ENCODE results near the gene BLNK.

The BLNK gene

DNA sequence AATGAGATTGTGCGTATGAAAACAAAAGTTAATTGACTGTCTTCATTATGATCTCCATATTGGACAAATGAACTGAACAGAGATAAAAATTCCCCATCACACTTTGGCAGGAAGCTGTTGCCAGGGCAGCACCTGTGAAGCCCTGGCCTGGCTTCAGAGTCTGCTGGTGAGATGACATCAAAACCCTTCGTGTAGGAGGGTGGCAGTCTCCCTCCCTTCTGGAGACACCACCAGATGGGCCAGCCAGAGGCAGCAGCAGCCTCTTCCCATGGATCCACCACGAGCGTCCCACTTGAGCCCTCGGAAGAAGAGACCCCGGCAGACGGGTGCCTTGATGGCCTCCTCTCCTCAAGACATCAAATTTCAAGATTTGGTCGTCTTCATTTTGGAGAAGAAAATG lies 32.9 kb upstream of the BLNK start, which contains the start of gene DNTT:
Gene DNTT, plus strand, starts transcription at position 205 of the 400 bp plus-strand sequence. Its CDS starts 64 bp downstream, at position 269.
- Histone ChIP-seq H3K36me3 (ENCODE audit: control insufficient read depth, insufficient read depth, low read length) (no peaks in the 10 kb centered on the region), H3K27ac (ENCODE audit: low read depth, low read length) (no peak within 1 kb of the TSS), H3K4me1 (ENCODE audit: control insufficient read depth, insufficient read depth, low read length) (peaks cover 24% of the 10 kb centered on the region), H3K27me3 (ENCODE audit: control insufficient read depth, insufficient read depth, low read length) (no peaks in the 10 kb centered on the region), H3K4me3 (ENCODE audit: low read depth, low read length) (no peak within 1 kb of the TSS), H3K9ac (ENCODE audit: low read depth, low read length) (no peak within 1 kb of the TSS), H3K9me3 (ENCODE audit: control insufficient read depth, insufficient read depth, low read length) (no peaks in the 10 kb centered on the region)

- Histone ChIP-seq H3K9me3 (ENCODE audit: control insufficient read depth, insufficient read depth, low read length) (no peaks in the 10 kb centered on the region), H3K27me3 (ENCODE audit: control insufficient read depth, insufficient read depth, low read length) (no peaks in the 10 kb centered on the region), H3K36me3 (ENCODE audit: control insufficient read depth, insufficient read depth, low read length) (no peaks in the 10 kb centered on the region), H3K4me1 (ENCODE audit: control insufficient read depth, insufficient read depth, low read length) (peaks cover 3% of the 10 kb centered on the region; the same call in 1 of the 2 replicates), H3K9ac (ENCODE audit: low read depth, low read length) (no peak overlapping the region), H3K27ac (ENCODE audit: low read depth, low read length) (no peak overlapping the region), H3K4me3 (ENCODE audit: low read depth, low read length) (no peak overlapping the region)
Measured at GRCh38 chr10:96301616-96302015, 30.2 kb upstream of the BLNK start.

DNA sequence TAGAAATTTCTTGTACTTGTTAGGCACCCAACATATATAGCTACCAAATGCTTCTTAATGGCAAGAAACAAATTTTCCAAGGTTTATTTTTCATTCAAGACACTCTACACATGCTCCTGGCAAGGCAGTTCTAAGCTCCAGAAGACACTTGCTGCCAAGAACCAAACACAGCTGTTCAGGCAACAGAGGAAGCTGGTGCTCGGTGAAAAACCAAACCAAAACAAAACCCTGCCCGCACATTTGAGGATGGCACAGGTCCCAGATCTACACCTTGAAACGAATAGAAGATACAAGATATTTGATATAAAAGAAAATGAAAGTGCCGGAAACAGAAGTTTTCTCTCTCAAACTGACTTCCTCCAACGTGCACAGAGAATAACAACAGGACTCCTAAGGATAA lies 28.0 kb upstream of the BLNK start:
- H3K27ac ChIP-seq (ENCODE audit: low read depth, low read length), result no peak overlapping the region
- H3K27me3 ChIP-seq (ENCODE audit: control insufficient read depth, insufficient read depth, low read length), result no peaks in the 10 kb centered on the region
- H3K9ac ChIP-seq (ENCODE audit: low read depth, low read length), result no peak overlapping the region
- no peaks in the 10 kb centered on the region for H3K36me3 ChIP-seq (ENCODE audit: control insufficient read depth, insufficient read depth, low read length)
- H3K4me1 ChIP-seq (ENCODE audit: control insufficient read depth, insufficient read depth, low read length), result no peaks in the 10 kb centered on the region; the same call in 1 of the 2 replicates
- no peaks in the 10 kb centered on the region for H3K9me3 ChIP-seq (ENCODE audit: control insufficient read depth, insufficient read depth, low read length)
- no peak overlapping the region for H3K4me3 ChIP-seq (ENCODE audit: low read depth, low read length)

DNA sequence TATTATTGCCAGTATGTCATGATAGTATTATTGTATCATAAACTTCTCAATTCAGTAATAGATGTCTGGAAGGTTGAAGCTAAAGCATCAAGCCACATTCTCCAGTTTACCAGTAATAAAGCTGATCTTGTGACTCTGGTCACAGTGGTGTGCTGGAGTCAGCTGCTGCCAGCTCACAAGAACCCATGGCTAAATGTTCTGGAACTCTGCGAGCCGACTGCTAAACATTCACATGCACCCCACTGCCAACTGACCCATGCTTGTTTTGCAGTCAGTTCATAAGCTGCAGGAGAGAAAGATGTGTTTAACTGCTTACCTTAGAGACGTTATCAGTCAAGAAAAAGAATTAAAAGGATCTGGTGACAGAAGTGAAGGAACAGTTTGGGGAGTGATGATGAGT lies 27.0 kb upstream of the BLNK start:
- no peaks in the 10 kb centered on the region for H3K27me3 ChIP-seq (ENCODE audit: control insufficient read depth, insufficient read depth, low read length)
- no peaks in the 10 kb centered on the region for H3K9me3 ChIP-seq (ENCODE audit: control insufficient read depth, insufficient read depth, low read length)
- H3K27ac ChIP-seq (ENCODE audit: low read depth, low read length), result no peak overlapping the region
- no peaks in the 10 kb centered on the region for H3K36me3 ChIP-seq (ENCODE audit: control insufficient read depth, insufficient read depth, low read length)
- peaks cover 3% of the 10 kb centered on the region; the same call in 1 of the 2 replicates for H3K4me1 ChIP-seq (ENCODE audit: control insufficient read depth, insufficient read depth, low read length)
- H3K4me3 ChIP-seq (ENCODE audit: low read depth, low read length), result no peak overlapping the region
- H3K9ac ChIP-seq (ENCODE audit: low read depth, low read length), result no peak overlapping the region

DNA sequence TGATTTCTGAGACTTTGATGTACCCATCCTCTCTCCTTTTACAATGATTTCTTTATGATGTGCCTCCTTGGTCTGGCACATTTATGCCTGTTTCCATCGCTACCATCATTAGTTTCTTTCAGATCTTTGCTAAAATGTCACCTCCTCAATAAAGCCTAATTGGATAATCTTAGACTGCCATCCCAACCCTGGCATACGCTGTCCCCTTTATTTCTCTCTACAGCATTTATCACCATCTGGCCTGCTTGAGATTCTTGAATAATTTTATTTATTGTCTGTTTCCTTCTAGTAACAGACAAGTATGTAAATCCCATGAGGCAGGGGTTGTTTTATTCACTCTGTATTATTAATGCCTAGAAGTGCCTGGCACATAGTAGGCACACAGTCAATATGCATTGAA lies 26.1 kb upstream of the BLNK start:
- H3K4me3 ChIP-seq (ENCODE audit: low read depth, low read length), result no peak overlapping the region
- H3K36me3 ChIP-seq (ENCODE audit: control insufficient read depth, insufficient read depth, low read length), result no peaks in the 10 kb centered on the region
- H3K9me3 ChIP-seq (ENCODE audit: control insufficient read depth, insufficient read depth, low read length), result no peaks in the 10 kb centered on the region
- no peaks in the 10 kb centered on the region for H3K27me3 ChIP-seq (ENCODE audit: control insufficient read depth, insufficient read depth, low read length)
- no peak overlapping the region for H3K27ac ChIP-seq (ENCODE audit: low read depth, low read length)
- peaks cover 6% of the 10 kb centered on the region; the same call in 1 of the 2 replicates for H3K4me1 ChIP-seq (ENCODE audit: control insufficient read depth, insufficient read depth, low read length)
- no peak overlapping the region for H3K9ac ChIP-seq (ENCODE audit: low read depth, low read length)

- Histone ChIP-seq H3K9ac (ENCODE audit: low read depth, low read length) (no peak overlapping the region), H3K36me3 (ENCODE audit: control insufficient read depth, insufficient read depth, low read length) (no peaks in the 10 kb centered on the region), H3K4me3 (ENCODE audit: low read depth, low read length) (no peak overlapping the region), H3K27me3 (ENCODE audit: control insufficient read depth, insufficient read depth, low read length) (no peaks in the 10 kb centered on the region), H3K4me1 (ENCODE audit: control insufficient read depth, insufficient read depth, low read length) (peaks cover 6% of the 10 kb centered on the region; the same call in 1 of the 2 replicates), H3K27ac (ENCODE audit: low read depth, low read length) (no peak overlapping the region), H3K9me3 (ENCODE audit: control insufficient read depth, insufficient read depth, low read length) (no peaks in the 10 kb centered on the region)
Measured at GRCh38 chr10:96295475-96295874, 24.1 kb upstream of the BLNK start.

DNA sequence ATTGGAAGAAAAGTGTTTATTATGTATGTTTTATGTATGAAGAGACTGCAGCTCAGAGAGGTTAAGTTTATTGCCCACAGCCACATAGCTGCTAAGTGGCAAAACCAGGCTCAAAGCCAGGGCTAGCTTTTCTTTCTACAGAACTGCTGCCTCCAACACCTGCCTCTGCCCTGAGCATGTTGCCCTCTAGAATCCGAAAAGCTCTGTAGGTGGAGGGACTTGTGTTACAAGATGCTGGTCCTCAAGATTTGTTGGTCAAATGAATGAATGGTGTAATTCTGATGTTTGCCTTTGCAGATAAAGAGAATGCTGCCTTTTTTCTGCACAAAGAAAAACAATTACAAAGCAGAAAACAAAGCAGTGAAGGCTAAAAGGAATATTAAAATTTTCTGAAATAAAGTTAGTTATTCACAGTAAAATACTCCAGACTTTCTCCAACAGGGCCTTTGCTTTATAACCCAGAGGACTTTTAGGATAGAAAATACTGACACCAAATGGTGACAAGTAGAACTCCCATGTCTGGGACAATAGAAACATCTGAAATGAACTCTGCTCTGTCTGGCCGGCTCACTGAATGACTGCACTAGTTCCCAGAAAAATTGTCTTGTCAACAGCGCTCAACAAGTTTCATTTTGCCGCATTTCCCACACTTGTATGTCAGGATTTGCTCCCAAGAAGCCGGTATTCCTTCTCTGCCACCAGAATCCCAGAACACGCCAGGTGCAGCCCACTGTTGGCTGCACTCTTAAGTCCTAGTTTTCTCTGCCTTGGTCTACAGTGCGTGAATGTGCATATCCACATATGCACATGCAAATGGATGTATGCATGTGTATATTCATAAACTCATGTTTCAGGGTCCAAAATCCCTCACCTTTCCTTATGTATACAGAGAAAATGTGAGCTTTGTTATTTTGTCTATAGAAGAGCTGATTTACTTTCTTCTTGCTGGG lies 21.9 kb upstream of the BLNK start:
- no peaks in the 10 kb centered on the region for H3K27me3 ChIP-seq (ENCODE audit: control insufficient read depth, insufficient read depth, low read length)
- H3K4me3 ChIP-seq (ENCODE audit: low read depth, low read length), result no peak overlapping the region
- no peak overlapping the region for H3K9ac ChIP-seq (ENCODE audit: low read depth, low read length)
- H3K27ac ChIP-seq (ENCODE audit: low read depth, low read length), result no peak overlapping the region
- H3K9me3 ChIP-seq (ENCODE audit: control insufficient read depth, insufficient read depth, low read length), result no peaks in the 10 kb centered on the region
- H3K4me1 ChIP-seq (ENCODE audit: control insufficient read depth, insufficient read depth, low read length), result peaks cover 6% of the 10 kb centered on the region; the same call in 1 of the 2 replicates
- H3K36me3 ChIP-seq (ENCODE audit: control insufficient read depth, insufficient read depth, low read length), result no peaks in the 10 kb centered on the region

- H3K27ac ChIP-seq (ENCODE audit: low read depth, low read length), result no peak overlapping the region
- no peaks in the 10 kb centered on the region for H3K9me3 ChIP-seq (ENCODE audit: control insufficient read depth, insufficient read depth, low read length)
- H3K4me1 ChIP-seq (ENCODE audit: control insufficient read depth, insufficient read depth, low read length), result peaks cover 9% of the 10 kb centered on the region; the same call in 1 of the 2 replicates
- H3K27me3 ChIP-seq (ENCODE audit: control insufficient read depth, insufficient read depth, low read length), result no peaks in the 10 kb centered on the region
- H3K36me3 ChIP-seq (ENCODE audit: control insufficient read depth, insufficient read depth, low read length), result no peaks in the 10 kb centered on the region
- H3K9ac ChIP-seq (ENCODE audit: low read depth, low read length), result no peak overlapping the region
- H3K4me3 ChIP-seq (ENCODE audit: low read depth, low read length), result no peak overlapping the region
Measured at GRCh38 chr10:96290368-96291133, 19.2 kb upstream of the BLNK start.

GRCh38 chr10:96289218-96289910 lies 18.0 kb upstream of the BLNK start:
- Histone ChIP-seq H3K4me1 (ENCODE audit: control insufficient read depth, insufficient read depth, low read length) (peaks cover 14% of the 10 kb centered on the region; the same call in 1 of the 2 replicates), H3K9ac (ENCODE audit: low read depth, low read length) (no peak overlapping the region), H3K4me3 (ENCODE audit: low read depth, low read length) (no peak overlapping the region)

GRCh38 chr10:96288151-96288621 lies 16.8 kb upstream of the BLNK start:
- Histone ChIP-seq H3K9ac (ENCODE audit: low read depth, low read length) (no peak overlapping the region), H3K27ac (ENCODE audit: low read depth, low read length) (no peak overlapping the region), H3K36me3 (ENCODE audit: control insufficient read depth, insufficient read depth, low read length) (no peaks in the 10 kb centered on the region), H3K4me3 (ENCODE audit: low read depth, low read length) (no peak overlapping the region), H3K9me3 (ENCODE audit: control insufficient read depth, insufficient read depth, low read length) (no peaks in the 10 kb centered on the region), H3K4me1 (ENCODE audit: control insufficient read depth, insufficient read depth, low read length) (peaks cover 10% of the 10 kb centered on the region; the same call in 1 of the 2 replicates), H3K27me3 (ENCODE audit: control insufficient read depth, insufficient read depth, low read length) (no peaks in the 10 kb centered on the region)

More at GRCh38 chr10:96289218-96289910, 18.0 kb upstream of the BLNK start:
- H3K36me3 ChIP-seq (ENCODE audit: control insufficient read depth, insufficient read depth, low read length), result no peaks in the 10 kb centered on the region
- H3K27ac ChIP-seq (ENCODE audit: low read depth, low read length), result no peak overlapping the region
- H3K9me3 ChIP-seq (ENCODE audit: control insufficient read depth, insufficient read depth, low read length), result no peaks in the 10 kb centered on the region
- no peaks in the 10 kb centered on the region for H3K27me3 ChIP-seq (ENCODE audit: control insufficient read depth, insufficient read depth, low read length)
